HEK293 (cell line): ENCODE data around the gene LY86.
"Not testable (repeated sequence)": the region's sequence is repeated elsewhere in the genome, so short reads cannot be mapped to it uniquely, and the experiment has no call there.

Source experiments
- CTCF ChIA-PET: fragments of 350-600 bp; formaldehyde crosslinking; extraction: SDS; loops from one replicate; lab custom pipeline; 2021; ENCODE audit warnings: antibody characterized with exemption; lab: Yijun Ruan, JAX
- POLR2A ChIA-PET: fragments of 300-600 bp; formaldehyde crosslinking; extraction: SDS; loops from one replicate; lab custom pipeline; 2020; ENCODE audit warnings: antibody characterized with exemption, inconsistent platforms; lab: Yijun Ruan, JAX
- H3K27ac ChIP-seq: fragments of 200-500 bp; sonication (Bioruptor generic); 2 replicates; pipeline ENCODE4 v1.5.1; 2014; ENCODE audit warnings: low read depth, low read length, control low read depth, inconsistent platforms; ENCODE audit errors: extremely low read depth
- H3K36me3 ChIP-seq, 2 experiments: fragments of 200-500 bp in 1 of 2; sonication (Bioruptor generic) in 1 of 2; 1 replicate in 1 of 2; 2 replicates in 1 of 2; pipeline ENCODE4 v1.5.1; 2014 to 2017; ENCODE audit warnings: inconsistent platforms in 2 of 2, low read length in 2 of 2; ENCODE audit not compliant: control insufficient read depth in 2 of 2, insufficient read depth in 1 of 2
- H3K4me1 ChIP-seq: fragments of 200-500 bp; sonication (Bioruptor generic); 2 replicates; pipeline ENCODE4 v1.5.1; 2014; ENCODE audit warnings: mild to moderate bottlenecking, low read length, inconsistent platforms; ENCODE audit not compliant: control insufficient read depth, insufficient read depth
- H3K4me3 ChIP-seq: 2 replicates; pipeline ENCODE4 v1.5.1; 2011; ENCODE audit warnings: low read depth, mild to moderate bottlenecking, control low read depth, low read length, moderate library complexity
- H3K9me3 ChIP-seq: fragments of 200-500 bp; sonication (Bioruptor generic); 2 replicates; pipeline ENCODE4 v1.5.1; 2014; ENCODE audit warnings: low read depth, low read length, inconsistent platforms; ENCODE audit not compliant: control insufficient read depth, insufficient read depth
- BCL11B ChIP-seq: fragments of 450-650 bp; formaldehyde crosslinking; IDR thresholded peaks from 2 replicates; pipeline ENCODE4 v1.5.1; 2016; ENCODE audit warnings: low read depth, missing biosample characterization, missing genetic modification characterization
- EGR2 ChIP-seq: fragments of 450-650 bp; formaldehyde crosslinking; IDR thresholded peaks from 2 replicates; pipeline ENCODE4 v1.5.1; 2016; ENCODE audit warnings: low read depth, missing biosample characterization, missing genetic modification characterization
- MYNN ChIP-seq: fragments of 450-650 bp; formaldehyde crosslinking; IDR thresholded peaks from 2 replicates; pipeline ENCODE4 v1.5.1; 2016; ENCODE audit warnings: missing biosample characterization, missing genetic modification characterization, borderline replicate concordance
- OVOL3 ChIP-seq: fragments of 450-650 bp; formaldehyde crosslinking; IDR thresholded peaks from 2 replicates; pipeline ENCODE4 v1.5.1; 2016; ENCODE audit warnings: missing biosample characterization, missing genetic modification characterization
- YY1 ChIP-seq: fragments of 450-650 bp; formaldehyde crosslinking; IDR thresholded peaks from 2 replicates; pipeline ENCODE4 v1.5.1; 2018; ENCODE audit warnings: missing biosample characterization, missing genetic modification characterization
- YY2 ChIP-seq: fragments of 450-650 bp; formaldehyde crosslinking; IDR thresholded peaks from 2 replicates; pipeline ENCODE4 v1.5.1; 2016; ENCODE audit warnings: missing biosample characterization, missing genetic modification characterization
- ZFHX2 ChIP-seq: fragments of 450-650 bp; formaldehyde crosslinking; conservative IDR thresholded peaks from 2 replicates; pipeline ENCODE4 v1.5.1; 2016; ENCODE audit warnings: missing biosample characterization, missing genetic modification characterization
- ZFP37 ChIP-seq: fragments of 450-650 bp; formaldehyde crosslinking; IDR thresholded peaks from 2 replicates; pipeline ENCODE4 v1.5.1; 2016; ENCODE audit warnings: missing biosample characterization, missing genetic modification characterization
- ZNF16 ChIP-seq: fragments of 450-650 bp; formaldehyde crosslinking; IDR thresholded peaks from 2 replicates; pipeline ENCODE4 v1.5.1; 2016; ENCODE audit warnings: low read depth, missing biosample characterization, missing genetic modification characterization
- ZNF19 ChIP-seq: fragments of 450-650 bp; formaldehyde crosslinking; IDR thresholded peaks from 2 replicates; pipeline ENCODE4; 2016; ENCODE audit warnings: missing biosample characterization, missing genetic modification characterization, low read depth
- ZNF266 ChIP-seq: fragments of 450-650 bp; formaldehyde crosslinking; IDR thresholded peaks from 2 replicates; pipeline ENCODE4 v1.5.1; 2016; ENCODE audit warnings: missing biosample characterization, missing genetic modification characterization, low read depth
- ZNF394 ChIP-seq: fragments of 450-650 bp; formaldehyde crosslinking; IDR thresholded peaks from 2 replicates; pipeline ENCODE4 v1.5.1; 2016; ENCODE audit warnings: missing biosample characterization, missing genetic modification characterization, mild to moderate bottlenecking, moderate library complexity, borderline replicate concordance
- ZNF433 ChIP-seq: fragments of 450-650 bp; formaldehyde crosslinking; IDR thresholded peaks from 2 replicates; pipeline ENCODE4 v1.5.1; 2016; ENCODE audit warnings: missing biosample characterization, missing genetic modification characterization, low read depth
- ZNF513 ChIP-seq: fragments of 450-650 bp; IDR thresholded peaks from 2 replicates; pipeline ENCODE4 v1.5.1; 2018; ENCODE audit warnings: missing biosample characterization, missing genetic modification characterization
- ZNF621 ChIP-seq: fragments of 450-650 bp; formaldehyde crosslinking; IDR thresholded peaks from 2 replicates; pipeline ENCODE4 v1.5.1; 2017; ENCODE audit warnings: missing biosample characterization, missing genetic modification characterization
- ZNF623 ChIP-seq: fragments of 450-650 bp; formaldehyde crosslinking; IDR thresholded peaks from 2 replicates; pipeline ENCODE4 v1.5.1; 2016; ENCODE audit warnings: missing biosample characterization, missing genetic modification characterization
- ZNF701 ChIP-seq: fragments of 450-650 bp; formaldehyde crosslinking; IDR thresholded peaks from 2 replicates; pipeline ENCODE4 v1.5.1; 2016; ENCODE audit warnings: missing biosample characterization, missing genetic modification characterization
- ZNF777 ChIP-seq: fragments of 450-650 bp; formaldehyde crosslinking; IDR thresholded peaks from 2 replicates; pipeline ENCODE4 v1.5.1; 2017; ENCODE audit warnings: missing biosample characterization, missing genetic modification characterization, borderline replicate concordance
- ZNF830 ChIP-seq: fragments of 450-650 bp; IDR thresholded peaks from 2 replicates; pipeline ENCODE4 v1.5.0; 2018; ENCODE audit warnings: missing biosample characterization, missing genetic modification characterization, low read depth, mild to moderate bottlenecking, moderate library complexity

LY86 gene

GRCh38 chr6:6612308-6612707 is 23.8 kb downstream of the LY86 start:
- POLR2A ChIA-PET, result no interaction called here
- no peaks in the 10 kb centered on the region for H3K4me1 ChIP-seq
- TF ChIP-seq ZNF623 (tag by site-specific recombination) (no peak), YY1 (tag by site-specific recombination) (no peak)
- TF ChIP-seq, all 188 proteins: peak for 0

GRCh38 chr6:6613103-6613718 is 24.7 kb downstream of the LY86 start:
- H3K4me3 ChIP-seq, H3K36me3 ChIP-seq, H3K27ac ChIP-seq, H3K4me1 ChIP-seq, H3K9me3 ChIP-seq, POLR2A ChIA-PET: not testable (repeated sequence)
- CTCF ChIA-PET, result interaction anchor here (0.6 to 1.2 kb wide), 3 partner anchors 12 to 129 kb away, joined by 3 to 5 read pairs (median 3); no protein-coding TSS in a partner anchor

More at GRCh38 chr6:6612308-6612707, 23.8 kb downstream of the LY86 start:
- Histone ChIP-seq H3K27ac (no peak overlapping the region), H3K36me3 (no peaks in the 10 kb centered on the region), H3K4me3 (no peak overlapping the region), H3K9me3 (no peaks in the 10 kb centered on the region)
- CTCF ChIA-PET, result interaction anchor here (0.6 to 1.1 kb wide), 3 partner anchors 11 to 129 kb away, joined by 3 to 9 read pairs (median 3); no protein-coding TSS in a partner anchor

- TF ChIP-seq ZNF433 (tag by site-specific recombination) (no peak), MYNN (tag by site-specific recombination) (no peak), ZNF513 (tag by site-specific recombination) (no peak), ZNF830 (tag by site-specific recombination) (no peak), ZFP37 (no peak), ZNF19 (tag by site-specific recombination) (no peak), ZNF394 (tag by site-specific recombination) (no peak), OVOL3 (tag by site-specific recombination) (no peak), ZNF621 (tag by site-specific recombination) (no peak), ZNF701 (tag by site-specific recombination) (no peak), EGR2 (tag by site-specific recombination) (0 out of 2 replicates have a peak, but pooled peaks have one; percentile 11), ZFHX2 (tag by site-specific recombination) (peak; percentile 40), ZNF266 (no peak), YY2 (tag by site-specific recombination) (no peak), BCL11B (tag by site-specific recombination) (no peak), ZNF16 (tag by site-specific recombination) (no peak), ZNF777 (tag by site-specific recombination) (no peak)
- Histone ChIP-seq H3K4me1 (no peaks in the 10 kb centered on the region), H3K27ac (no peak overlapping the region), H3K9me3 (no peaks in the 10 kb centered on the region), H3K4me3 (no peak overlapping the region), H3K36me3 (no peaks in the 10 kb centered on the region)
- POLR2A ChIA-PET, result no interaction called here
- CTCF ChIA-PET, result interaction anchor here (0.6 to 1.3 kb wide), 6 partner anchors 11 to 1967 kb away, joined by 3 to 5 read pairs (median 3); no protein-coding TSS in a partner anchor
Measured at GRCh38 chr6:6614096-6614982, 25.8 kb downstream of the LY86 start.
